Upper lobe of right lung (tissue), 1 donor: ENCODE data around the gene RNF112. TPM values are rescaled to one million over a fixed set of nuclear protein-coding genes. Genes with fewer than 3 reads are reported as not detected.

Experiments used
- ATAC-seq: fragments of 200-7000 bp; cut with Tn5 transposase; one replicate; pipeline ENCODE4 v1.9.1; 2020; ENCODE audit warnings: mild to moderate bottlenecking, moderate library complexity
- DNase-seq: peaks from one replicate; pipeline ENCODE4 v3.0.0-alpha.2; 2020
- H3K27ac ChIP-seq: fragments of 200-600 bp; one replicate; pipeline ENCODE4 v1.8.0; 2022
- H3K27me3 ChIP-seq: fragments of 200-600 bp; one replicate; pipeline ENCODE4 v1.8.0; 2022; ENCODE audit warnings: mild to moderate bottlenecking
- H3K36me3 ChIP-seq: fragments of 200-600 bp; one replicate; pipeline ENCODE4 v1.8.0; 2022
- H3K4me1 ChIP-seq: fragments of 200-600 bp; one replicate; pipeline ENCODE4 v1.8.0; 2022
- H3K4me3 ChIP-seq: fragments of 200-600 bp; one replicate; pipeline ENCODE4 v1.8.0; 2022; ENCODE audit warnings: mild to moderate bottlenecking
- H3K9me3 ChIP-seq: fragments of 200-600 bp; one replicate; pipeline ENCODE4 v1.8.0; 2022
- CTCF ChIP-seq: fragments of 200-600 bp; IDR thresholded peaks from one replicate; pipeline ENCODE4 v1.8.0; 2022; ENCODE audit warnings: antibody characterized with exemption
- intact Hi-C: fragments of 100-400 bp; cut with DNase I; formaldehyde crosslinking; loops from one replicate; pipeline ENCODE4 v1.11.0; 2022
- long read RNA-seq: library from polyadenylated mRNA; unstranded; transcript quantifications from one replicate; pipeline ENCODE4 v2.0.0, GENCODE V29; 2021
- total RNA-seq: library from RNA; stranded (reverse); fragmentation: NEBNext Ultra II Directional; extraction: Animal tissue kit (Norgen Biotek cat#: 25700); gene quantifications from one replicate; pipeline ENCODE4 v1.2.1, GENCODE V29; 2021
- donor health status: DM: no; HTN: yes; CAD: no; lungs with severe emphysema.

RNF112 gene
- 1.6 TPM for total RNA-seq
- long read RNA-seq, partial matches to known transcripts: 0 of 1 reads
- long read RNA-seq, other reads (novel, unspliced or antisense): 1 of 1 reads

- intact Hi-C loops: no loop called here
- DNase-seq (no peak), ATAC-seq (no peak)
- no peak within 1 kb of the TSS for H3K27ac ChIP-seq
- H3K36me3 ChIP-seq: no peaks in the 10 kb centered on the region
- H3K27me3 ChIP-seq: no peaks in the 10 kb centered on the region
- TF ChIP-seq CTCF: no peak
- H3K4me3 ChIP-seq: peak within 1 kb of the TSS; percentile 31
- H3K4me1 ChIP-seq: no peaks in the 10 kb centered on the region
- H3K9me3 ChIP-seq: no peaks in the 10 kb centered on the region
Observed at GRCh38 chr17:19410875-19411620, at the start of gene RNF112. Gene RNF112 (plus strand): TSS chr17:19411232. CDS start chr17:19411409, 177 bp downstream.

- Histone ChIP-seq H3K27me3 (no peaks in the 10 kb centered on the region), H3K4me3 (no peak overlapping the region), H3K27ac (no peak overlapping the region), H3K36me3 (no peaks in the 10 kb centered on the region), H3K4me1 (no peaks in the 10 kb centered on the region), H3K9me3 (no peaks in the 10 kb centered on the region)
- ATAC-seq: no peak
- intact Hi-C loops: no loop called here
- no peak for DNase-seq
- TF ChIP-seq CTCF: no peak
Observed at GRCh38 chr17:19361326-19361725, 49.7 kb upstream of the RNF112 start.

- Histone ChIP-seq H3K27ac (peak overlapping the region; percentile 86), H3K4me3 (peak overlapping the region; percentile 84), H3K36me3 (no peaks in the 10 kb centered on the region), H3K9me3 (no peaks in the 10 kb centered on the region), H3K27me3 (no peaks in the 10 kb centered on the region), H3K4me1 (no peaks in the 10 kb centered on the region)
- no peak for TF ChIP-seq CTCF
- DNase-seq (no peak), ATAC-seq (no peak)
- intact Hi-C loops: no loop called here
Observed at GRCh38 chr17:19361944-19362276, 49.1 kb upstream of the RNF112 start.

GRCh38 chr17:19362277-19363113 is 48.5 kb upstream of the RNF112 start, which contains the start of gene B9D1:
Gene B9D1 (minus strand): TSS chr17:19362723. CDS start chr17:19362569, 154 bp downstream.
- Histone ChIP-seq H3K27me3 (no peaks in the 10 kb centered on the region), H3K27ac (peak within 1 kb of the TSS; percentile 86), H3K4me1 (no peaks in the 10 kb centered on the region), H3K36me3 (no peaks in the 10 kb centered on the region), H3K4me3 (peak within 1 kb of the TSS; percentile 84), H3K9me3 (no peaks in the 10 kb centered on the region)
- peak; percentile 97 for TF ChIP-seq CTCF
- intact Hi-C loops: no loop called here
- ATAC-seq: peak; percentile 96
- DNase-seq: peak; percentile 96

GRCh38 chr17:19363114-19363438 is 48.0 kb upstream of the RNF112 start:
- H3K4me3 ChIP-seq: peak overlapping the region; percentile 84

More at GRCh38 chr17:19363114-19363438, 48.0 kb upstream of the RNF112 start:
- intact Hi-C loops: no loop called here
- Histone ChIP-seq H3K36me3 (no peaks in the 10 kb centered on the region), H3K9me3 (no peaks in the 10 kb centered on the region), H3K27me3 (no peaks in the 10 kb centered on the region), H3K27ac (peak overlapping the region; percentile 86), H3K4me1 (no peaks in the 10 kb centered on the region)
- no peak for TF ChIP-seq CTCF
- no peak for ATAC-seq
- no peak for DNase-seq
